CD4-positive, alpha-beta T cell treated with Interleukin-21 for 1 hour (primary cell): ENCODE data around the gene STH.

Experiments used
- DNase-seq: peaks from one replicate; pipeline ENCODE4 v3.0.0-alpha.2; 2020

Gene STH

DNA sequence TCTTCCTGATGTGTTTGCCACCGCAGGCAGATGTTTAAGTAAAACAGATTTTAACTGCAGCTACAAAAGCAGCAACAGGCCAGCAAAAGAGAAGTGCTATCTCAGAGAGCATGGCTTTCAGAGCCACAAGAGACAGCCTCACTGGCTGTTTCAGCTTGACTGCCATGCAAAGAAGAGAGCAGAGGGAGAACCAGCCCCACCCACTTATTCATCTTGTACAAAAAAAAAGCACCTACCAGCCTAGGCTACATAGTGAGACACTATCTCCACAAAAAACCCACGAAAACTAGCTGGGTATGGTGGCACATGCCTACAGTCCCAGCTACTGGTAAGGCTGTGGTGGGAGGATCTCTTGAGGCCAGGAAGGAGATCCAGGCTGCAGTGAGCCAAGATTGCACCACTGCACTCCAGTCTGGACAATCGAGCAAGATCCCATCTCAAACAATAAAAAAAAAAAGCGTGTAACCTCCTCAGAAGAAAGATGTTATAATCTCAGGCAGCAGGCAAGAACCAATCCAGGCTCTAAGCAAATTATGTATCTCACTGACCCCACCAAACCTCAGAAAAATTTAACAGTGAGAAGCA is 30.0 kb downstream of the STH start:
- DNase-seq: no peak

DNA sequence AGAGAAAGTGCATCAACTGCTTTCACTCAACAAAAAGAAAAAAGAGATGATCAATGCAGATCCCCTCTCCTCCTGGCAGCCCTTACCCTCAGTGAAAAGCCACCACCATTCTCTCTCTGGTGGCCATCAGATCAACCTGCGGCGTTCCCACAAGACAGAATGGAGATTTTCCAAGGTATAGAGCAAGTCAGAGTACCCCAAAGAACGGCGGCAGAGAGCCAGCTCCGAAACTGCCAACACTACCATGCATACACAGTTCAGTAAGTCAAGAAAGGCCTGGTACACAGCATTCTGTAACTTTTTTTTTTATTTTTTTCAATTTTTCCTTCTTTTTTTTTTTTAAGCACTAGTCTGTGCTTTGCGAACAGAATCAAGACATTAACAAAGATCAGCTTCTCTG is 30.6 kb downstream of the STH start:
- no peak for DNase-seq

DNA sequence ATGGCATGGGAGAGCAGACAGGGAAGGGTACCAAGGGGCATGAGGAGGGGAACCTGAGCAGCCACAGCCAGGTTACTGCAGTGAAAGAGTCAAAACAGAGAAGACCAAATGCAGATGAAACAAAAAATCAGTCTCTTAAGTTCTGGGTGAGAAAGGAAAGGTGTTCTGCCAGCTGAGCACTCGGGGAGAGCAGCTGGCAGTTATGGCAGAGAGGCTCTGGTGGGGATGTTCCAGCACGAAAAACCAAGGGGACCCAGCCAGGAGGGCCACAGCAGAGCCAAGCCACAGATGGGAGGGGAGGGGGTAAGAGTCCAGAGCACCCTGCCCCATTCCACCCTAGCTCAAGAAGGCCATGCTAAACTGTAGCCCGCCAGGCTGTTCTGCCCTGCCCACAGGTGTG is 31.7 kb downstream of the STH start:
- DNase-seq: no peak

DNA sequence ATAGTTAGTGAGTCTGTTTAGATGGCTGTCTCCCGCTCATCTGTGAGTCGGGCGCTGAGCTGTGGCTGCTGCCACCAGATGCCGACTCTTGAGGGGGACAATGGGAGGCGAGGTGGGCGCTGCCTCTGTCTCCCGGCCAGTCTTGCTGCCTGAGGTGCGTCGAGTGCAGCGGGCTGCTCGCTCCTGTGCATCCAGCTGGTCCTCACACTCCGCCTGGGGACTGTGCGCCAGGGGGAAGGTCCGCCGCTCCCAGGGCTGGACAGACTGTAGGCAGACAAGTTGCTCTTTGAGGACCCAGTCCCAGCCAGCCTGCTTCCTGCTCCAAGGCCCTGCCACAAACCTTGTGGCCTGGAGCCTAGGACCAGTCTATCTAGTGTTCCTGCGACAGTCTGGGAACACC is 32.4 kb downstream of the STH start:
- DNase-seq: no peak

DNA sequence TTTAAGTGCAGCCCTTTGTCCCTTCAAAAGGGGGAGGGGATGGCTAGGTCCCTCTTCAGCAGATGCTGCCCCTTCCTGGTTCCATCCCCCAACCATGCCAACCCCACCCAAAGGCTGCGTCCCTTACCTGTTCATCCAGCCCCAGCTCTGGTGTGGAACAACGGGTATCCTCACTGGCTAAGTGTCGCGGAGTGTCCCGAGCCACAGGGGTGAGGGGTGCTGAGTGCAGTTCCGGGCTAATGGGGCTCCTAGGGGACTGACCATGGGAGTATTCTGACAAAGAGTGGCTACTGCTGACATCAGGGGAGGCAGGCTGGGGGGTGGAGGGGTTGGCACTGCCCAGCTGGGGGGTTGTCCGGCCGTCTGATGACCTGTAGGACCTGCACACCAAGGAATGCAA is 32.9 kb downstream of the STH start:
- DNase-seq: no peak

DNA sequence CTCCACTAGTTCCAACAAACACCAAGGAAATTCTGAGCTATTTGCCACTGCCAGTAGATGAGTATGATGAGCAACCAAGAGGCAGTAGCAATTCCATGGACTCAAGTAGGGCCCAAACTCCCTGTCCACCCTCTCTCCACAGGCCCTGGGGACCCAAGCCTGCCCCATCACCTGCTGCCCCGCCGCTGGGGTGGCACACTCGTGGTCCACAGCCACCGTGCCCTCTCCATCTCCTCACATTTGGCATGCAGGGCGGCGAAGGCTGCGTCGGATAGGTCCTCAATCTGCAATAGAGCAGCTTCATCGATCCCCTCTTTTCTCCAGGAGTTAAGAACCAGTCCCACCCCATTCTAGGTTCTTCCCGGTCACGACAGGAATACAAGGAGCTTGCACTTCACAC is 33.9 kb downstream of the STH start:
- no peak for DNase-seq

DNA sequence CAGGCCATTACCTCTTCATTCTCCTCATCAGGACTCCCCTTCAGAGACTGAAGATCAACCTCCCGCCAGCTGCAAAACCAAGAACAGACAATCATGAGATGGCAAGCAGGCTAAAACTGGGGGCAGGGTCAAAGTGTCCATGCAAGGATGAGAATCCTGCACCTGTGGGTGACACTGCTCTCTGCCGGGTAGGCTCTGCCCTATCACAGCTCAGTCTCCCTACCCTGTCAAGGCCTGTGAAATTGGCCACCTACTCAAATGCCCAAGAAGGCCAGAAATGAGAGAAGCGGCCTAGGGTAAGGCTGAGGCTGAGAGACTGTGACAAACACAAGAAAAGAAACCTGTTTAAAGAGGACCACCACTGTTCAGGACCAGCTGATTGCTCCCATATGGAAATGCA is 34.3 kb downstream of the STH start:
- no peak for DNase-seq

DNA sequence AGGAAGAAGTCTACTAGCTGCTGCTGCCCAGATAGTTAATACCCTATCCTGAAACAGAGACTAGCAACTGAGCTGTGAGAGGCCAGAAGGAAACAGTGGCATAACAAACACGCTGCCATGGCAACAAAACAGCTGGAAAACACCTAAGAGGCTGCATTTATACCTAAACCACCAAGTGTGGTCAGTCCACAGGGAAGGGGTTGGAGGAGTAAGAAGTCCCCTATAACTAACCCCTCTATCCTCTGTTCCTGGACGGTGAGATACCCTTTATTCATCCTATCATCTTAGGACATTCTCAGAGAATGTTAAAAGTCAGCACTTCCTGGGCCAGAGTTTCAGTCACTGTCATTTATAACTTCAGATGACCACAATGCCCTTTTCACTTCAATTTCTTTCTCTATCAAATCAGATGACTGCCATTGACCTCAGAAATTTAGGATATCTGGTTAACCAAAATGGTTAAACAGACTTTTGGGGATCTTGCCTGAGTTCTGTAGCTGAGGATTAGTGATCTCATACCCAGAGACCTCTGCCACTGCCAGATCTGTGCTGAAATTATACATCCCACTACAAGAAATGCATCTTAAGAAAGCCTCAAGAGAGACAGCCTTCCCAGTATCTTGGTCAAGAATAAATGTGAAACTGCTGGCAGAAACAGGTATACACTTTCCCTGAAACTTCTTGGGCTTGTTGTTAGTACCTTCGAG is 36.2 kb downstream of the STH start:
- DNase-seq: peak; percentile 50

DNA sequence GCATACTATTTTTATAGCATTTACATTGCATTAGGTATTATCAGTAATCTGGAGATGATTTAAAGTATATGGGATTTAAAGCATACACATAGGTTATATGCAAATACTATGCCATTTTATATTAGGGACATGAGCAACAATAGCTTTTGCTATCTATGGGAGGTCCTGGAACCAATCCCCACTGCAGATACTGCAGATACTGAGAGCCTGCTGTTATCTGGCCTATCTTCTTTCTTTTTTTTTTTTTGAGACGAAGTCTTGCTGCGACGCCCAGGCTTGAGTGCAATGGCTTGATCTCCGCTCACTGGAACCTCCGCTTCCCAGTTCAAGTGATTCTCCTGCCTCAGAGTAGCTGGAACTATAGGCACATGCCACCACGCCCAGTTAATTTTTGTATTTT is 37.4 kb downstream of the STH start:
- DNase-seq: no peak

DNA sequence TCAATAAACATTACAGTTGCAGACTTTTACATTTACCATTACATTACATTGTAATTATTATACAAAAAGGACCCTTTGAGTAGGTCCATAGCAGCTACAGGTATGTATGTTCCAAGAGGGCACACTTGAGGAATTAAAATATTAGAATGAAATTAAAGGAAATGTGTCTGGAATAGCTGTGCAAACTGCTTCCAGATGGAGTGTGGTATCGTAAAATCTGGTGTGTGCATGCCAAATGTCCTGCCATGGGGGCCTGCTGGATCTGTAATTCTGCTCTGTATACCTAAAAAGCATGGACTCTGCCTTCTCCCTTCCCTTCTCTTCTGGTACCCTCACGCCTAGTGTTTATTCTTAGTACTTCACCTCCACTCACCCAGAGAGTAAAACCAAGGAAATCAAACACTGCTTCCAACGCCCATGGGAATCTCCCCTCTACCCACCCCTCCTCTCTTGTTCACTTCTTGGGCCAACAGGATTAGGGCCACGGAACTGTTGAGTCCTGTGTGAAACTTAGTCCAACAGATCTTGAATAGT is 38.7 kb downstream of the STH start:
- no peak for DNase-seq

DNA sequence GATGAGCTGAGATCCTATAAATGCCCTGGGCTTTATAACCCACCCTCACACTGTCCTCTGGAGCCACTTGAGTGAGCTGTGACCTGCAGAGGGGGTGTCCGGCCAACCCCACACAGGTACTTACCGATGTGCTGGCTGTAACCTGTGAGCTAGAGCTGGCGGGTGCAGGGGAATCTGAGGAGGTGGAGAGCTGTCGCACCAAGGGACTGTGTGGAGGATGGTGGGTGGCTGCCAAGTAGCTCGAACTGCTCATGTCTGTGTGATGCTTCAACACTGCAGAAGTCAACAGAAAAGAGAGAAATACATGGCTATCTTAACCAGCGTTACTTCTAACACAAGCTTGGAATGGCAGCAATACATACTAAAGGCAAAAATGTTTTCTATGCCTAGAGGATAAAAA is 39.4 kb downstream of the STH start:
- DNase-seq: no peak

DNA sequence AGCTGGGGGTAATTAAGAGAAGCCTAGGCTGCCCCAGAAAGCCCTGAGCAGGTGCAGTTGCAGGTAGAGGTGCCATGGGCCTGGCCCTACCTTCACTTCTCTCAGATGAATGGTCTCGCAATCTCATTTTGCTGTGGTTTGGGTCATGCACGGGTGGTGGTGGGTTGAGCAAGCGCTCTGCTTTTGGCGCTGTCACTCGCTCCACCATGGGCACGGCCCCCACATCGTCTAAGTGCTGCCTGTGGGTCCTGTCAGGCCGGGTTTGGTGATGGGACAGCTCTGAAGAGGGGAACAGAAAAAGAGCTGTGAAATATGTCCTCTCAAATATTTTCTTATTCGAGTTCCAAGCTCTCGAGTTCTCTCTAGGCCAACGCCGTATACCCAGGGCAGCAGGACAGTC is 39.9 kb downstream of the STH start:
- no peak for DNase-seq

DNA sequence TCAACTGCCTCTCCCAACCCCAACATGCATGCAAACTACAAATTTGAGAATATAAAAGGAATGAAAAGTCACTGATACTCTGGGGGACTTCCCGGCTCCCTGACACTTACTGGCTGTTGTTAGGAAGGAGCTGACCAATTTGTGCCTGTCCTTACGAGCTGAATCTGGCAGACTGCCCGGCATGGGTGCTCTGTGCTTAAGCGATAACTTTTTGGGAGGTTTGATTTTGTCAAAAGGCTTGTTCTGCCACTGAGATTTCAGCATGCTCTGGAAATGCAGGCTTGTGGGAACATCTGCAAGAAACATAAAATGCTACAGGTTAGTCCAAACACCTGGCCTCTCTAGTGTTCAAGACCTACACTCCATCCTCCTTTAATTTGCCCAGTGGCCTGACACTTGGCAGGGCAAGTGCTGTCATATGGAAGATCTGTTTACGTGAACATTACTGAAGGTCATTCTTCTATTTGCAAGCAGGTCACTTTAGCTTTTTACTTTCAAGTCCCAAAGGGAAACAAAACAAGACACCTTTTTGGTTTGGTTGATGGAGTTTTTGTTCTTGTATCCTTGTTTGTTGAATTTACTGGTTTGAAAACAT is 40.6 kb downstream of the STH start:
- DNase-seq: no peak

DNA sequence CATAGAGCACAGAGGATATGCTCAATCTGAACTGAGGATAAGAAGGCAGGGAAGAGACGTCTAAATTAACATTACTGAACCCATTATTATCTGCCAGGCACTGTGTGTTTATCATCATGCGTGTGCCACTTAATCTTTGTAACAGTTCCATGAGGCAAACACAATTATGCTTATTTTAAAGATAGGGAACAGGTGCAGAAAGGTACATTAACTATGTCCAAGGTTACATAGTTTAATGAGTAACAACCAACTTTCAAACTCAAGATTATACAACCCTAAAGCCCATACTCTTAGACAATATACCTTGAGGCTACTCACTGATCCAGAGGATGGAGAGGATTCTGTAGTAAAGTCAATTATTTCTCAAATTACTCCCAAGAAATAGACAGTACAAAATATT is 43.2 kb downstream of the STH start:
- DNase-seq: no peak

DNA sequence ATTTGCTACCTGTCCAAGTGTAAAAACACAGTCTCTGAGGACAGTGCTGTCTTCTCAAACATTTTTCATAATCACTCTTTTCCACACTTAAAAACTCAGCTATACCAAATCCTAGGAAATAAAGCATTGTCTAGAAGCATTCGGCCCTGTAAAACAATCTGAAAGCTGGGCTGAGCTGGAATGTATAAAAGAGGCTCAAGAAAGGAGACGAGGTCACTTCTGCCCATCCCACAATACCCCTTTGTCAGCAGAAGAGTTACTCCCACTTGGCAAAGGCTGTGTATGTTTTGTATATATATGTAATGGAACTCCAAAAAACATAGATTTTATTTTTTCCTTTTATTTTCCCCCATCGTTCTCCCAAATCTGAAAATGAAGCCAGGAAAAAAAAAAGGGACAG is 43.9 kb downstream of the STH start:
- no peak for DNase-seq

DNA sequence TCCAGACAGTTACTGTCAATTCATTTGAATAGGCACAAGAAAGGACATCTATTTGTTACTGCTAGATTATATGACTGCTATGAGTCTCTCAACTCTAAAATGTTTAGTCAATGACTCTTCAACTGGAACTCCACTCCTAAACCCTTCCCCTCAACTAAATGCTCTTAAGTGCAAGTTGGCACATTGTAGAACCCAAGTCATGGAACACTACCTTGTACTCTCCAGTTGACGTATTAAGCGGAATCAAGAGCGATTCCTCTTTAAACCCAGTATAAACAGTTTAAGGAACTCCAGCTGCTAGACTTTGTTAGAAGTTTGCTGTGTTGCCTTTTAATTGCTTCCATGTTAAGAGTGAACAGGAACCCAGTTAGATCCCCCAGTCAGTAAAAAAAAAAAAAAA is 44.6 kb downstream of the STH start:
- DNase-seq: no peak

DNA sequence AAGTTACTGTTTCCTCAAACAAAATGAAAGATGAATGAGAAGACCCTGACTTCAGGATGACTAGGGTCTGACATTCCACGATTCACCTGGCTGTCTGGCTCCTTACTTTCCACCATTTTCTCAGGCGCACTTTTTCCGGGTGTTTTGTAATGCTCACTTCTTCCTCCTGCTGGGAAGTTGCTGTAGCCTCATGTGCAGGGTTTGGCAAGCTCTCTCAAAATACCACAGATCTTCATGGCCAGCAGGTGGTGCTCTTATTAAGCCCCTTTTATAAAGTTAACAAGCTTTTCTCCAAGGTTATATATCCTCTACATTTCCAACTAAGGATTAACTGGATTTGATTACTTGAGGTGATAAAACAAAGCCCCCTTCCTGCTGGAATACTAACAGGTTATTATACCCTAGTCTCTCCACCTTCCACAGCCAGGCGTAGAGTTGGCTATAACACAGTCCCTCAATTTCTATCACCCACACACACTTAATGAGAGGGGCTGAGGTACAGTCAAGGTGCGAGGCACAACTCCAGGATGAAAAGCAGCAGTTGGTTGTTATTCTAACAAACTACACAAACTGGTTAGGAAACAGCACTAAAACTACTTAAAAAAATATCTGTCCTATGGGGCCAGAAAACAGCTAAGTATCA is 45.4 kb downstream of the STH start:
- DNase-seq: peak; percentile 69

DNA sequence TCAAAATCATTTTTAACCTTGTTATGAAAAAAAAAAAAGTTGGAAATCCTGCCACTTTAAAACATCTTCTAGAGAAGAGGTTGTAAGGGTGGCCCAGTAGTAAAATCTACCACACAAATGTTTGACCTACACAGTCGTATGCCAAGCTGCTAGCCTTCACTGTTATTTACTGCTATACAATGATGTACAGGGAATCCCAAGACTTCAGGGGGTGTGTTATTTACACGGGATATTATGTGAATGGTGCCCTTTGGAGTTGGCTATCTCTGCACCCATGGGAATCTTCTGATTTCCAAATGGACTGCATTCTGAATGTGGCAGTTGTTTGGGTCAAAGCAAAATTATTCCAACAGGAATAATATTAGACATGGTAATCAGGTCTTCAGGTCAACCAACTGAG is 45.9 kb downstream of the STH start:
- DNase-seq: no peak

DNA sequence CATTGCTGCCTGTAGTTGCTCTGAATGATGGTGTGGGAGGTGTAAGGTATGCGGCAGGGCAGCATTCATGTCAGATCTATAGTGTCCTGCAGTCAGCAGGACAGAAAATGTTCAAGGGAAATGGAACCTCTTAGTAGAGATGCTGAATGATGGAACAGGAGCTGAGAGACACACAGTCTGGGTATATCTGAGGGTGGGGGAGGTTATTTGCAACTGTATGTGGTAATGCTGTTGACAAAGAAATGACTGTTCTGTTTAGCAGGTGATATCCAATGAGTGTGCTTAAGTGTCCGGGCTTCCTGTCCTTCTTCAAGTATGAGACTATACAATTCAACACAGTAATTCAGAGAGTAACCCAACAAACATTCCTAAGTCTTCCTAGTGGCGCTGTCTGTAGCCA is 46.6 kb downstream of the STH start:
- DNase-seq: no peak

DNA sequence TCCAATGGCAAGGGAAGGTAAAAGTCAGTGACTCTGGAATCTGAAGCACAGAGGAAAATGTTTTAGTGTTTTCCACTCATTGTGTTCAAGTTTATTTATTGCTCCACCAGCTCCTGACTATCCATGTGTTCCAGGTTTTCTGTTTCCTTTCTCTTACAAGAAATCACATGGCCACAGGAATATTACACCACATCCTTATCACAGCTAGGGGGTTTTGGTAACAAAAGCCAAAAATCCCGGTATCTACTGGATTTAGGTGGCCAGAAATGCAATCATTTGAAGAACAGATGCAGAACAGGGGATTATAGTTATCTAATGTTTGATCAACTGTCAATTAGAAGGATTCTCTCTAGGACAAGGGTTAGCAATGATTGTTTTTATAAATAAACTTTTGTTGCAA is 47.9 kb downstream of the STH start:
- no peak for DNase-seq

DNA sequence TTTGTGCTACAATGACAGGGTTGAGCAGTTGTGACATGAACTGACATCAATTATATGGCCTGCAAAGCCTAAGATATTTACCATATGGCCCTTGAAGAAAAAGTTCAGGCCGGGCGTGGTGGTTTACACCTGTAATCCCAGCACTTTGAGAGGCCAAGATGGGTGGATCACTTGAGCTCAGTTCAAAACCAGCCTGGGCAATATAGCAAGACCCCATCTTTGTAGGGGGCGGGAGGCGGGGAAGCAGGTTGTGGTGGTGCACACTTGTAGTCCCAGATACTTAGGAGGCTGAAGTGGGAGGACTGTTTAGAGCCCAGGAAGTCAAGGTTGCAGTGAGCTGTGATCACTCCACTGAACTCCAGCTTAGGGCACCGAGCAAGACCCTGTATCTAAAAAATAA is 48.3 kb downstream of the STH start:
- DNase-seq: no peak

DNA sequence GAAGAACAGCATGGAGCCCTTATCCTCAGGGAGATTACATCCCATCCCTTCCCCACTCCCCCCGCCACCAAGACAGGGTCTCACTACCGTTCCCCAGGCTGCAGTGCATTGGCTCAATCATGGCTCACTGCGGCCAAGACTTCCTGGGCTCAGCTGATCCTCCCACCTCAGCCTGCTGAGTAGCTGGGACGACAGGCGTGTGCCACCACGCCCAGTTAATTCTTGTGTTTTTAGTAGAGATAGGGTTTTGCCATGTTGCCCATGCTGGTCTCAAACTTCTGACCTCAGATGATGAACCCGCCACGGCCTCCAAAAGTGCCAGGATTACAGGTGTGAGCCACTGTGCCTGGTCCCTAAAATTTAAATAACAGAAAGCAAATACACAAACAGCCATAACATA is 48.8 kb downstream of the STH start:
- DNase-seq: no peak
